HG03378 (cell line): Measurements from ENCODE around the gene LCN2.
"Not testable (repeated sequence)": the region's sequence is repeated elsewhere in the genome, so short reads cannot be mapped to it uniquely, and the experiment has no call there.

Experiments used
- ATAC-seq: cut with Tn5 transposase; IDR thresholded peaks from one replicate; pipeline ENCODE4 v1.9.1; 2021; ENCODE audit warnings: mild to moderate bottlenecking, moderate library complexity; ENCODE audit not compliant: unreplicated experiment

The LCN2 gene

DNA sequence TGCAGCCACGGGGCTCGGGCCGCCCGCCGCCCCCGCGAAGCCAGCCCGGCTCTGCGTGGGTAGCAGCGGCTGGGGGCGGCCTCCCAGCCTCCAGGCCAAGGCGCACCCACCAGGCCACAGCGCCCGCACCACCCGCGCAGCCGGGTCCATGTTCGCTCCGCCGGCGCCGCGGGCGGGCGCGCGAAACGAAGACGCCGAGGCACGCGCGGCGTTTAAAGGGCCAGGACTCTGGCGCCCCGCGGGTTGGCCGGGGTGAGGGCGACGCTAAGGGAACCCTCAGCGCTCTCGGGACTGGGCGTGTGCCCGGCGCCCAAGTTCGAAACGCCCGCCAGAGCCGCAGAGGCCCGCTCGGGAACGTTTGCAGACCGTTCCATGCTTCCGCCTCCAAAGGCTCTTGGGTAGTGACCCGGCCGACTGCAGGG lies 21.7 kb upstream of the LCN2 start, which contains the start of gene PTGES2:
Gene PTGES2, minus strand, starts transcription at position 162 of the 422 bp plus-strand sequence. Its CDS starts 12 bp downstream, at position 150.
- peak; percentile 35 for ATAC-seq

DNA sequence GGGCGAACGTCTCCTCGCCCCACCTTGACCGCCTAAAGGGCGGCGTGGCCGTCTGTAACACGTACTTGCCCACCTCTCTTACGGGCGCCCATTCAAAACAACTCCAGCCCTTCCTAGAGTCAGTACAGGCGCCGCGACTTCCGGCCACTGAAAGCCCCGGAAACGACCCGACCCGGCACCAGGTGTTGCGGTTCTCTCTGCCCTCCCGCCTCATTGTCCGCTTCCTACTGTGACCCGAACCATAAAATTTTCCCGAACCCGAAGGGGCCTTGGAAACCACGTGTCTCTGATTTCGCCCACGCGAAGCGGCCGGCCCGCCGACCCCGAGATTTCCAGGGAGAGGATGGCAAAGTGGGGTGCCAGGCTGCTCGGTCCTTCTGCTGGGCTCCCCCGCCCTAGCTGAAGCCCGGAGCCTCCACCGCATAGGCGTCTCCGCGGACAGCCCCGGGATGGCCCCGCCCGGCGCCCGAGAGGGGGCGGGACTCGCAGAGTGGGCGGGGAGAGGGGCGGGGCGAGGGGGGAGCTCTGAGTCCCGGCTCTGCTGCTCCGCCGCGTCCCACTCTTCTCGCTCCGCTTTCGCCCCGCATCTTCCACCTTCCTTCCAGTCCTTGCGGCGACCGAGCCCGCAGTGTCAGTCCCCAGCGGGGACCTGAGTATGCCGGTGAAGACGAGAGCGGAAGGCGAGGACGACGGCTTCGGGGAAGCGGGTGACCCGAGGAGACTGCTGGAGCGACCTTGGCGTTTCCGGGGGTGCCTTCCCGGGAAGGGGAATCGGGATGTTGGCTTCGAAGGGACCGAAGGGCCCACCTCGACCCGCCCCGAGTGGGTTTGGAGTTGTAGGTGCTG lies 21.0 kb upstream of the LCN2 start:
- ATAC-seq: peak; percentile 60

DNA sequence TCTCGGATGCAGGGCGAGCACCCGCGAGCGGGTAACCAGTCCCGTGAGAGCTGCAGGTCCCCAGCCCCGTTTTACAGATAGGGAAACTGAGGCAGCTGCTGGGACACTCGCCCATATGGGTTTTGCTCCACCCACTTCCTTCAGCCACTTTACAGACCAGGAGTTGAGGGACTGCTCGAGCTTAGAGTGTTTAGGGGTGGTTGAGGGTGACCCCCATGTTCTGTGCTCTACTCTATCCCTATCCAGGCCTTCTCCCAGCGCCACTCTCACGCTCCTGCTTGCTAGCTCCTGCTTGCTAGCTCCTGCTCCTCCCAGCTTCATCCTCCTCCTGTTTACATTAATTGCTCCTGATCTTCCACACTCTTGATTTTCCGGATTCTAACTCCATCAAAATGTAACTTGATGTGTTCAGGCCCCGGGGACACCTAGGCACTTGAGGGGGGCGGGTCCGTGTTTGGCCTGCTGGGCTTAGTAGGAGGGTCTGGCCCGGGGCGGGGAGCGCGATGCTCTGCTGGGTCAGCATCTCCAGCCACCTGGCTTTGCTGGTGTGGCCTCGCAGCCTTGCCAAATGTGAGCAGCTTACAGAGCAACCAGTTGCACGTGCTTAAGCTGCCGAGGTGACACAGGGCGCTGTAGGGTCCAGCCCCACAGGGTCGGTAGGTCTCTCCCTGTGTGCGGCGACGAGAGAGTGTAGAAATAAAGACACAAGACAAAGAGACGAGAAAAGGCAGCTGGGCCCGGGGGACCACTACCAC lies 20.2 kb upstream of the LCN2 start:
- ATAC-seq: no peak

DNA sequence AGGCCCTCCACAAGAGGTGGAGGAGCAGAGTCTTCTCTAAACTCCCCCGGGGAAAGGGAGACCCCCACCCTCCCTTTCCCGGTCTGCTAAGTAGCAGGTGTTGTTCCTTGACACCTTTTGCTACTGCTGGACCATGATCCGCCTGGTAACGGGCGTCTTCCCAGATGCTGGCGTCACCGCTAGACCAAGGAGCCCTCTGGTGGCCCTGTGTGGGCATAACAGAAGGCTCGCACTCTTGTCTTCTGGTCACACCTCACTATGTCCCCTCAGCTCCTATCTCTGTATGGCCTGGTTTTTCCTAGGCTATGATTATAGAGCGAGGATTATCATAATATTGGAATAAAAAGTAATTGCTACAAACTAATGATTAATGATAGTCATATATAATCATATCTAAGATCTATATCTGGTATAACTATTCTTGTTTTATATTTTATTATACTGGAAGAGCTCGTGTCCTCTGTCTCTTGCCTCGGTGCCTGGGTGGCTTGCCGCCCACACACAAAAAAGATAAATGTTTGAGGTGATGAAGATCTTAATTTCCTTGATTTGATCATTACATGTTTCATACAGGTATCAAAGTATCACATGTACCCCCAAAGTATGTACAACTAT lies 19.2 kb upstream of the LCN2 start:
- not testable (repeated sequence) for ATAC-seq

DNA sequence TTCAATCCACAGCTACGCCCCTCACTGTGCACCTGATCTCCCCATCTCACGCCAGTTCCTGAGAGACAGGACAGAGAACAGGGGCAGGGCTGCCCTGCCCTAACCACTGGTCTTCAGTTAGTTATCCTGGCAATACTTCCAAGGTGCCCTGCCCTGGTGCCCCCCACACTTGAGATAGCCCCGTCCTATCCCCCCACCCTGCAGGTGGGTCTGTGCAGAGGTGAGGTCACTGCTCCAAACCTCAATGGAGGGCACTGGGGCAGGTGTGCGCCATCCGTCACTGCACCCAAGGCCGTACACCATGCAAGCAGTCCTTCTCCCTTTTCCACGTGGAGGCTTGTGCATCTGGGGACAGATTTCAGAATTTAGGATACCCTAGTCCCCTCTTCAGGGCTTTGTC lies 18.6 kb upstream of the LCN2 start:
- not testable (repeated sequence) for ATAC-seq

DNA sequence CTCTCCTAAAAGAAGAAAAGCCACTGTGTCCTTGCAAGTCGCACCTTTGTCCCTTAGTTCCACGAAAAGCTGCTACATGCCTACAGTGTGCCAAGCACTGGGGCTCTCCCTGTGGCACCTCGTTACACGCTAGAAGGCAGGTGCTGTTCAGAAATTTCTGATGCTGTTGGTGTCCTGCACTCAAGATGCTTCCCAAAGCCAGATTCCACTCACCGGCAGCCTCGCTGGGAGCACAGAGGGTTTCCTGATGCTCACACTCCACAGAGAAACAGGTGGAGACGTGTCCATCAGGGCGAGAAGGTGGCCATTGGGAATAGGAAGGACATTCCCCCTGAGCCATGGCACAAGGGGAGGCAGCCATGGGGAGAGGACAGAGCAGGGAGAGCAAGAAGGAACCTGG lies 17.9 kb upstream of the LCN2 start:
- not testable (repeated sequence) for ATAC-seq

DNA sequence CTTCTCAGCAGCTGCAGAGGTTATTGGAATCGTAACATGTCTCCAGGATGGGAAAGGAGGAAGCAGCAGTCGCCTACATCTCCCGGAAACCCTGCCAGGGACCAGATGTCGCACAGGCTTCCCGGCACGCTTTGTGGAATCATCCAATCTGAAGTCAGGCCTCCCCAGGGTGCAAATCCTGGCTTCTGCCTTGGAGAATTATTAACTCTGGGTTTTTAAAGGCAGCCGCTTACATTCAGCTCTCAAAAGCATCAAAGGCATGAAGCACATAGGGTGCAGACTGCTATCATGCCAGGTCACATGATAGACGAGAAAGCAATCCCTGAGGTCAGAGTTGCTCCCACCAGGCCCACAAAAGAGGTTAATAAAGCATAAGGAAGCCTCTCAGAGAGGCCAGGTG lies 17.1 kb upstream of the LCN2 start:
- not testable (repeated sequence) for ATAC-seq

DNA sequence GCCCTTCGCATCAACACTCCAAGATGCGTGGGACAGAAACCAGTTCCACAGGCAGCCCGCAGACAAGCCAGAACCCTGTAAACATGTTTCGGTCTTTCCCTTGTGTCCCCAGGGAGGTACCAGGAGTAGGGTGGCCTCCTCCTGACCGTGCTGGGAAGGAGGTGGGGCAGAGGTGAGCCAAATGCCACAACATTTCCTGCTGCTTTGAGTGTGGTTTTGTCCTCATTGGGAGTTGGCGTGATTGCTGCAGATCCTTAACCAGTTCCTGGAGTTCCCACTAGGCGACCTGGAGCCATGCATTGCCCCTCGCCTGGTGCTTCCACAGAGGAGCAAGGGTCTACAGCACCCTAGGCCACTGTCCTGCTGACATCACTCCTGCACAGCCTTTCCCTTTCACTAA lies 13.7 kb upstream of the LCN2 start:
- ATAC-seq: not testable (repeated sequence)

DNA sequence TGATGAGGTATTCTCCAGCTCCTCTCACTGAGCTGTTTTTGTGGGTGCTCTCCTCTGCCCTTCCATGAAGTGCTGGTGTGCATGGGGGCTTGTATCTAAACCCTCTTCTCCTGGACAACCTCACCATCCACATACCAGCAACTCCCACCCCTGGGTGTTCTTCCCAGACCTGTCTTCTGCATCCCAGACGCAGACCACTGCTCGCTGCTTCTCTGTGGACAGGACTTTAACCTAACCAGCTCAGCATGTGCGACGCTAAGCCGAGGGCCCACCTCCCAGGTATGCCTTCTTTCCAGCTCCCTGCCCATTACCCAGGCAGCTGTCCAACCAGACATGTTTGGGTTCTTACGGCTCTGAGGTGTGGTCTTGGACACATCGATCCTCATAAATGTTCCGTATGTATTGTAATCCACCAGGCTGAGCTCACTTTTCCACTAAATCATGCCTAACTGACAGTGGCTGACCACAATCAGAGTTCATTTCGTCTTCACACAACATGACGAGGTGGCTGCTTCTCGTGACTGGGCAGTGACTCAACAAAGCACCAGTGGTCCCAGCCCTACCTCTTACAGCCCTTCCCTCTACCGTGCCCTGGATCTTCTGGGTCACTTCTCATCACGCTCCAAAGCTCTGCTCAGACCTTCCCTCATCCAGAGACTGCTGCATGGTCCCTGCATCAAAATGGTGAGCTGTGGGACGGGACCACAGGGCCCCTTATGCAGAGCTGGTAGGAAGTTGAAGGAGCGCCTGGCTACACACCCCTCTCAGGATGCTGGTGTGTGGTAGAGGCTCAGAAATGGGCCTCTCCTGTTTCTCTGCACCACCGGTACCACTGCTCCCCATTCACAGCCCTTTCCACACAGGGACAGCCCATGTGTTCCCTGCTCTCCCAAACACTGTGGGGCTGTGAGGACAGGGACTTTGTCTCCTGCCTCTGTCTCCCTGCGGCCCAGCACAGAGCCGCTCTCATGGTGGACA lies 12.1 kb upstream of the LCN2 start:
- no peak for ATAC-seq

DNA sequence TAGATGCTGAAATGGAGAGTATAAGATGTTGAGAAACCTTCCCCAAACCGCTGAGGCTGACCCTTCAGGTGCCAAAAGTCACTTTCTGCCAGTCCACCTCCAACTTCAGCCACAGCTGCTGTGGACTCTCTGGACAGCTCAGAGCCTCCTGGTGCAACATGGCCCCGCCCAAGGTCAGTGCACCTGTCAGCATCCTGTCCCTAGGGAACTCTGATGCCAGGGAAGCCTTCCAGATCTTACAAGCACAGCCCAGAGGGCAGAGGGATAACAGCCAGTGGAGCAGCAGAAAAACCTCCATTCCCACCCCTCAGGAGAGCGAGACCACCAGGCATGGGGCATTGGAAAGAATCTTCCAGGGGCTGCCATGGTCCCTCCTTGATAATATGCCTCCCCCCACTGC lies 11.3 kb upstream of the LCN2 start:
- ATAC-seq: no peak

DNA sequence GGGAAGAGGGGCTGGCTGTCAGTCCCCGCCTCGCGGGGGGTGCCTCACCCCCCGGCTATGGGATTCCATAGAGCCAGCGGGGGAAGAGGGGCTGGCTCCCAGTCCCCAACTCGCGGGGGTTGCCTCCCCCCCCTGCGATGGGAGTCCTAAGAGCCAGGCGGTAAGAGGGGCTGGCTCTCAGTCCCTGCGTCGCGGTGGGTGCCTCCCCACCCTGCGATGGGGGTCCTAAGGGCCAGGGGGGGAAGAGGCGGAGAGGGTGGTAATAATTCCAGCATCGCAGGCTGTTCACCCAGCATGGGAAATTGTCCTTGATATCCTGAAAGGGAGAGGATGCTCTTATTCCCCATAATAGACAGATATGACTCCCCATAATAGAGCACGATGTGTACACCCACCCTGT lies 9.6 kb upstream of the LCN2 start:
- ATAC-seq: no peak

DNA sequence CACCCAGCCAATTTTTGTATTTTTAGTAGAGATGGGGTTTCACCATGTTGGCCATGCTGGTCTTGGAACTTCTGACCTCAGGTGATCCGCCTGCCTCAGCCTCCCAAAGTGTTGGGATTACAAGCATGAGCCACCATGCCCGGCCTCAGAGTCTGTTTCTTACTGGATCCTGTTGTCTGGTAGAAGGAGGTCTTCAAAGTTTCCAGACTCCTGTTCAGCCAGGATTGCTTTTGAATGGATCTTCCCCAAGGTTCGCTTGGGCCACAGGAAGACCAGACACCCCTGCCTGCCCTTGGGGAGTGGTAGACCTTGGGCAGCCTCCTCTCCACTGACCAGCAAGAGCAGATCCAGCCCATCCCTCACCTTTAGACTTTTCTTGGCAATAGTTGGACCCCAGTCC lies 7.6 kb upstream of the LCN2 start:
- no peak for ATAC-seq

DNA sequence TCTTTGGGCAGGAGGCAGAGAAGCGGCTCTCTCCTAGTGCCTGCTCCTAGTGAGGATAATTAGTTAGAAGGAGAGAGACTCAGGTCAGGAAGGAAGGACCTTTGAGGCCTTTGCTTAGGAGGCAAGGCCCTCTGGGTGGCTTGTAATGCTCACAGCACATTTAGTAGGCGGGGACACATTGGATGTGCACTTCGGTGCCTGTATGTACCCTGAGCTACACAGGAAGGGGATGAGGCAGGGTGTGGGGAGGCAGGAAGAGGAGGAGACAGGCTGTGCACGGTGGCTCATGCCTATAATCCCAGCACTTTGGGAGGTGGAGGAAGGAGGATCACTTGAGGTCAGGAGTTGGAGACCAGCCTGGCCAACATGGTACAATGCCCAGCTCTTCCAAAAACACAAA lies 7.2 kb upstream of the LCN2 start:
- no peak for ATAC-seq

DNA sequence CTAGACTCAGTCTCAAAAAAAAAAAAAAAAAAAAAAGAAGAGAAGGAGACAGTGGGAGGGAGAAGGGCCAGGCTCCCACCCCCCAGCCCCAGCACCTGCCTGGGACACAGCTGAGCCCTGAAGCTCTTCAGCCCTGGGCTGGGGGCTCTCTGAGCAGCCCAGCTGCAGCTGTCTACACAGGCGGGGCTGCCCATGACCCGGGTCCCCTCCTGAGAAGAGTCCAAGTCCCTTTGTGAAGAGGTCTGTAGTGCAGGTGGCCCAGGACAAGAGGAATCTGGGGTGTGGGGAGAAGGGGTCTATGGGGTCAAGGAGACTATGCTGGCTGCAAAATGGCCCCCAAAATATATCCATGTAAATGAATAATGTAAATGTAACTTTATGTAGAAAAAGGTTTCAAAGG lies 6.7 kb upstream of the LCN2 start:
- ATAC-seq: no peak

DNA sequence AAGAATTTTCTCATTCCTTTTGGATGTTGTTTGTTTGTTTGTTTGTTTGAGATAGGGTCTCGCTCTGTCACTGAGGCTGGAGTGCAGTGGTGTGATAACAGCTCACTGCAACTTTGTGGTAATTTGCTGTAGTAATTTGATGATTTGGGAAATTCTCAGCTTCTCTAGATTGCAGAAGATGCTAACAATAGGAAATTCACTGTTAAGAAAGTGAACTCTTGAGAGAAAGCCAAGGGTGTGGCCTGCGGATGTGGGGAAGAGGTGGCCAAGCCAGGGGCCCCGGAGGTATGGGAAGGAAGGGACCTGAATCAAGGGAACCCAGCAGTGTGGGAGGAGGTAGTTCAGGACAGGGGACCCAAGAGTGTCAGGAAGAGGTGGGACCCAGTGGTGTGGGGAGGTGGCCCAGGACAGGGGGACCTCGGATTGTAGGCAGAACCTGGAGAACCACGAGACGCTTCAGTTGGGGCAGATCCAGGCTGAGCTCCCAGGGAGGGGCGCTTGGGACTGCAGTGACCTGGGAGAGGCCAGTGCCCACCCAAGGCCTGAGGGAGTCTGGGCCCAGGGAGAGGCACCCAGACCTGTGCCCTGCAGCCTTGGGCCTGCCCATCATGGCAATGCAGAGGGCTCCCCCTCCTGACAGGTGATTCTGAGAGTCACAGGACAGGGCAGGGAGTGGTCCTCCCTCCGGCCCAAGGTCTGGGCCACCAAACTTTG lies 5.6 kb upstream of the LCN2 start:
- no peak for ATAC-seq

DNA sequence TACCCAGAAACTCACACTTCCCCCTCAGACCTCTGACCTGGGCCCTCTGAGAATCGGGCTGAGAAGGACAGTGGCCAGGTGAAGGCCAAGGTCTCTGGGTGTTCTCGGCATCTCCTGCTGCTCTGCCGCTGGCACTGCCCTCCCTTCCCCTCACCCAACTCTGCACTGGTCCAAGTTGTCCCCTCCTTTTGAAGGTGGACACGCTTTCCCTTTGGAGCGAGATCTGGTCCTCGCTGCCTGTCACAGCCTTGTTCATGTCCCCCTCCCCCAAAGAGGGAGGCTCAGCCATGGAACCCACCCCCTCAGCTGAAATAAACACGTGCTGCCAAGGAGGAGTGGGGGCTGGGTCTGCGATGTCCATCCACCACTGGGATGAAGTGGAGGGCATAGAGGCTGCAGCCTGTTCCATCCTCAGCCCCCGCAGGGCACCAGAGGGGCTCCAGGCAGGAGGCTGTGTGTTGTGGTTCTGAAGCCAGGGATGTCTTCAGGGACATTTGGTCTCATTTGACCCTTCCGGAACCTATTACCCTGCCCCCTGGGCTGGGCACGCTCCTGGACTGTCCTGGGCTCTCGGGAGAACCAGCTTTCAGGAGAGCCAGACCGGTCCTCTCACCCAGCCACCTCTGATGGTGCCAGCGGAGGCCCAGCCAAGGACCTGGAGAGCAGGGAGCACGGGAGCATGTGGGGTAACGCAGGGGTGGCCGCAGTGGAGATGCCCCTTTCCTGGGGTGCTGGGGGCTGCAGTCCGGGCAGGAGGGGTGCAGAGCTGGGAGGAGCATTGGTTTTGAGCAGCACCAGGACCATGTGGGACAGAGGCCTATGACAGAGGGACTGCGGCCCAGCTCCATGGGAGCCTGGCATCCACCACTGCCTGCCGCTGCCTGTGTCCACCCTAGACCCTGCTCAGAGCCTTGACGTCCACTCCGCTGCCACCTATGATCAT lies 4.7 kb upstream of the LCN2 start:
- ATAC-seq: no peak

DNA sequence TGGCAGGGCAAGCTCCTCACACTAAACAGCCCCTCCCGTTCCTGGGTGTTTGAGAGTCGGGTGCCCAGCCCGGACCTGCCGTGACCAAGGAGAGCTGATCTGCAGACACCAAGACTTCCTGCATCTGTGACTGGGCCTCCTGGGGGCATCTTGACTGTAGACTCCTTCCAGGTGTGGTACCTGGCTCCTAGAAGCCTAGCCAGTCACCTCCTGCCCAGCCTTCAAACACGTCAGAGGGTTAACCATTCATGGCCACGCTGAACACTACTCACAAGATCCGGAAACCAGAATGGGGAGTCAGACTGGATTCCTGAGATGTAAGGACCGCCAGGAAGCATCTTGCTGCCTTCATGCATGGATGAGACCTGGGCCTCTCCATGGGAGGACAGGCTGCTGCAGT lies 3.7 kb upstream of the LCN2 start:
- no peak for ATAC-seq

DNA sequence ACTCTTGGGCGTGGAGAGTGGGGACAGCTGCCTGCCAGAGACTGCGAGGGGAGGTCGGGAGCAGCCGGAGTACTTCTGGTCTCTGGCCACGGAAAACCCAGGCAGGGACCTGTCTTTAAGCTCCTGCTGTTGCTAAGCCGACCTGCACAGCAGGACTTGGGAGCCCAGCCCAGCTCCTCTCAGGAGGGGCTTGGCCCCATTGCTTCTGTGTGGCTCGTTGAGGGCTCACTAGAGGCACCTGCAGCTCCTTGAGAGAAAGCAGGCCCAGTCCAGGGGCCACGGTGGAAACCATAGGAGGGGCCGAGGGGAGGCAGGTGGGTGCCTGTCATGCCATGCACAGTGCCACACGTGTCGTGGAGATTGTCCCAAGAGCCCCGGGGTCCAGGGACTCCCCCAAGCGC lies 3.3 kb upstream of the LCN2 start:
- ATAC-seq: no peak

DNA sequence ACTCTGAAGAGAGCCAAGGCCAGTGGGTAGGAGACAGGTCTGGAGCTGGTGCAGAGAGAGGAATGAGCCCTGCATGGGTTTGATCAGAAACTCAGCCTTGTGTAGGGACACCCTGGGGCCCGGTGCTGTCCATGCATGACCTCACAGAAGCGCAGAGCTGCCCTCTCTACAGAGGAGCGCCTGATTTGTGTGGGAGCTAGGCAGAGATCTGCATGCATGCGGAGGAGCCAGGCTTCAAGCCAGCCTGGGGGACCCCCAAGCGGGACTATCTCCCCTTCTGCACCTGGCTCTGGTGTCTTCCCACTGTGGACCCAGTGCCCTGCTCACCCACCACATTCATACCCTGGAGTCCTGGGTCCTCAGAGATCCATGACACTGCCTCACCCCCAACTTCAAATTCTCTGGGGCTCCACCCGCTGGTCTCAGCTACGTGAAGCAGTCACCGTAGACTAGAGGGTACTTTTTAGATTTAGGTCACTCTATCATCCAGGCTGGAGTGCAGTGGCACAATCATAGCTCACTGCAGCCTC lies 2.6 kb upstream of the LCN2 start:
- ATAC-seq: no peak
